GM19023 (cell line): Measurements from ENCODE around the gene ATN1.
A peak's percentile ranks its signal among the peaks of the same experiment; 100 is the strongest.
"Not testable (repeated sequence)": the region's sequence is repeated elsewhere in the genome, so short reads cannot be mapped to it uniquely, and the experiment has no call there.

Experiments
- ATAC-seq: cut with Tn5 transposase; IDR thresholded peaks from one replicate; pipeline ENCODE4 v1.9.1; 2021; ENCODE audit warnings: mild to moderate bottlenecking, moderate library complexity; ENCODE audit not compliant: unreplicated experiment

Gene ATN1

DNA sequence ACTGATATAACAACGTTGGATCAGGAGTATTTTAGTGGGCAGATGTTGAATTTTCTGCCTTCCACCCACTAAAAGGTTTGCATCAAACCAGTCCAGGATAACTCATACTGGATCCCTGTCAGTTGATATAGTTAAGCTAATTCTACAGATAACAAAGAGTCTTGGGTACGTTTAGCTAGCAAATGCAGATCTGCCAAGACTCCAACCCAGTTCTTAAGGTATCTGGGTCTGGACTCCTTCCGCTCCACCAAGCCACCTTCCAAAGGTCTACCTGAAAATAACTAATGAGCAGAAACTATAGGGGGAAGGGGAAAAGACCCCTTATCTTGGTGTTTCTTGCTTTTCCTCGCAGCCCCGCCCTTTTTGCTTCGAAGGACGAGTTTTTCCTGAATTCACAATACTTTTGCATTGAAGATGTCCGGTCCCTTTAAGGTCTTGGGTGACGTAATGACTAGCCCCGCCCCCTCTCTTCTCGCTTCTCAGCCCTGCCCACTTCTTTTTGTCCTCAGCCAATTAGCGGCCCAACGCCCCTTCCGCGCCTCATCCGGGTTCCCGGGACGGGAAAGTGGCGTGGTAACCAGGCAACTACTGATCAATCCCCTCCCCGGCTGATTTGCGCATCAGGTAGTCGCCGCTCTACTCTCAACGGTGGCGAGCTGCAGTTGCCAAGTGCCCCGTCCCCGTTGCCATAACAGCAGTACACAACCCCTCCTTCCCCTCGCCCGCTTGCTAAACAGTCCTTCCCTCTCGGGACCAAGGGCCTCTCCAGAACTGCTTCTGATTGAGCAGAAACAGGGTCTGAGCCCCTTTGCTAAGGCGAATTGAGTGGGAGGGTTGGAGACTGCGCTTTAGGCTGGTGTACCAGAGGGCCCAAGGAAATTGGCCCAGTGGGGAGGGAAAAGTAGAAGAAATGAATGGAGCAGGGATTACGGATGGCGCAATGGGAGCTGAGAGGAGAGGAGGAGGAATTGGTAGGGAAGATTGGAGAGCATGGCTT is 23.2 kb upstream of the ATN1 start, which contains the start of gene LRRC23:
Gene LRRC23 (plus strand): TSS at position 543 of the 997 bp plus-strand sequence. CDS start 812 bp downstream, outside the sequence.
- ATAC-seq, result peak; percentile 98

DNA sequence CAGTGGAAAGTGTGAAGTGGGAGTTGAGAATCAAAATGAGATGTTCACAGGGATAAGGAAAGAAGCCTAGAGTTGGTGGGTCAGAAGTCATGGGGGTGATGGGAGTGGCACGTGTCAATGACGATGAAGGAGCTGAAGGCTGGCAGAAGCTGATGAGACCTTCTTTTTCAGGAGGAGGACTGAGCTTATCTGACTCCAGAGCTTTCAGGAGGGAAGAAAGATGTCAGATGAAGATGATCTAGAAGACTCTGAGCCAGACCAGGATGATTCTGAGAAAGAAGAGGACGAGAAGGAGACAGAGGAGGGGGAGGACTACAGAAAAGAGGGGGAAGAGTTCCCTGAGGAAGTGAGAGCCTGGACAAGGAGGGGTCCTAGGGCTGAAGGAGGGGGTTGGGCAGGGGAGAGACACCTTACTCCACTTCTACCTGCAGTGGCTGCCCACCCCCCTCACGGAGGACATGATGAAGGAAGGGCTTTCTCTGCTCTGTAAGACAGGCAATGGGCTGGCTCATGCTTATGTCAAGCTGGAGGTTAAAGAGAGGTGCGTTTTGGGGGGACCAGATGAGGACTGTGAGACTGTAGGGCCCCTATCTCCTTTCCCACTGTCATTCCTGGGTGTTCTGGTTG is 22.2 kb upstream of the ATN1 start:
- ATAC-seq, result no peak

GRCh38 chr12:6908141-6908540 is 19.6 kb upstream of the ATN1 start:
- ATAC-seq, result not testable (repeated sequence)

DNA sequence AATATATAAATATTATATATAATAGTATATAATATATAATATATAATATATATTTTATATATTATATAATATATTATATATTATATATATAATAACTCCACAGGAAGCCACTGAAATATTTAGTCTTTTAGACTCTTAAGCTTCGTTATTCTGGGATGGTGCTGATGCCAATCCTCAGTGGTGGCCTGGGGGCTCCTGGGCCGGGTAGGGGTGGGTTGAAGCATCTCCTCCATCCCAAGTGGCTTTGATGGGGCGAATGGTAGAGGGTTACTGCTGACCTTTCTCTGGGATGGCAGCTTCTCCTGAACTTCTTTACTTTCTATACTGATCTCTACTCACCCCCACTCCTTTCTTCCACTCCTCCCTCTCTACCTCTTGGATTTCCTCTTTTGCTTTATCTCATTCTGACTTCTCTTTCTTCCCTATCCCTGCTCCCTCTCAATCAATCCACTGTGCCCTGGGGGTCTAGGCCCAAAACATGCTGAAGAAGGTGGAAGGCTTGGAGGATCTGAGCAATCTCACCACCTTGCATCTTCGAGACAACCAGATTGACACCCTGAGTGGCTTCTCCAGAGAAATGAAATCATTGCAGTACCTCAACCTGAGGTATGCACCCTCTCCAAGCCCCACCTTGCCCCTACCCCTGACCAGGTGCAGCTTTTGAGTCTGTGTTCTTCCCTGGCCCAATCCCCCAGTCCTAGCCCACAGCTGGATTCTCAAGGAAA is 18.2 kb upstream of the ATN1 start:
- no peak for ATAC-seq

DNA sequence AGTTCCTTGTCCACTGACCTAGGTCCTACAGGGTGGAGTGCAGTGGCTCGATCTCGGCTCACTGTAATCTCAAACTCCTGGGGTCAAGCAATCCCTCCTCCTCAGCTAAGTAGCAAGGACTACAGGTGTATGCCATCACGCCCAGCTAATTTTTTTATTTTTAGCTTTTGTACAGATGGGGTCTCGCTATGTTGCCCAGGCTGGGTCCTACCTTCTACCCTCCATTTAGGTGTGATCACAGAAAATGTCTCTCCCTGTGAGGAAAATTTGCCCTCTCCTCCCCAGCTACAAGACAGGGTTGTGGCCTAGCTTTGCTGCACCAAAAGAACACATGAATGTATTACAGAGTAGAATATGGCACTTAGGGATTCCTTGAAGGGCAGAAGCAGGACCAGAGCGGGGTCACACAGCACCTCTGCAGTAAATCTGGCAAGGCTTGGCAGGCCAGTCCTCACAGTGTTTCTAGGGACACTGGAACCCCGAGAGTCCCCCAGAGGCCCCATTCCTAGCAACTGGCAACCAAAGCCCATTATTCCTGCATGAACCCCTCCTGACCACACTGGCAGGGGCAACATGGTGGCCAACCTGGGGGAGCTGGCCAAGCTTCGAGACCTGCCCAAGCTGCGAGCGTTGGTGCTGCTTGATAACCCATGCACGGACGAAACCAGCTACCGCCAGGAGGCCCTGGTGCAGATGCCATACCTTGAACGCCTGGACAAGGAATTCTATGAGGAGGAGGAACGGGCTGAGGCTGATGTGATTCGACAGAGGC is 15.4 kb upstream of the ATN1 start:
- ATAC-seq, result no peak

GRCh38 chr12:6914246-6914946 is 13.4 kb upstream of the ATN1 start, which contains the start of gene ENO2:
TSS of gene ENO2 (plus strand) at chr12:6914580. CDS start at chr12:6915833, 1,253 bp downstream.
- peak; percentile 84 for ATAC-seq

- no peak for ATAC-seq
Observed at GRCh38 chr12:6914947-6915788, 12.6 kb upstream of the ATN1 start.

- no peak for ATAC-seq
Observed at GRCh38 chr12:6915789-6916285, 11.9 kb upstream of the ATN1 start.

GRCh38 chr12:6916426-6917200 is 11.1 kb upstream of the ATN1 start:
- no peak for ATAC-seq

GRCh38 chr12:6917491-6918231 is 10.1 kb upstream of the ATN1 start:
- ATAC-seq, result no peak

DNA sequence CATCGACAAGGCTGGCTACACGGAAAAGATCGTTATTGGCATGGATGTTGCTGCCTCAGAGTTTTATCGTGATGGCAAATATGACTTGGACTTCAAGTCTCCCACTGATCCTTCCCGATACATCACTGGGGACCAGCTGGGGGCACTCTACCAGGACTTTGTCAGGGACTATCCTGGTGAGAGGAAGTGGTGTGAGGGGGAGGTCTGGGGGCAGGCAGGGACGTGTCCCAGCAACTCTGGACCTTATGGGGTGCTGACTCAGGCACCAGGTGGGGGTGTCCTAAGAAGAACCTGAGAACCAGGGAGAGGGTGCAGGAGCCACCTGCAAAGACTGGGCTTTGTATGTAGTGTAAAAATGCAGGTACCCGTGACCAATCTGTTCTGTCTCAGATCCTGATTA is 8.2 kb upstream of the ATN1 start:
- no peak for ATAC-seq

GRCh38 chr12:6921539-6921938 is 6.2 kb upstream of the ATN1 start:
- no peak for ATAC-seq

DNA sequence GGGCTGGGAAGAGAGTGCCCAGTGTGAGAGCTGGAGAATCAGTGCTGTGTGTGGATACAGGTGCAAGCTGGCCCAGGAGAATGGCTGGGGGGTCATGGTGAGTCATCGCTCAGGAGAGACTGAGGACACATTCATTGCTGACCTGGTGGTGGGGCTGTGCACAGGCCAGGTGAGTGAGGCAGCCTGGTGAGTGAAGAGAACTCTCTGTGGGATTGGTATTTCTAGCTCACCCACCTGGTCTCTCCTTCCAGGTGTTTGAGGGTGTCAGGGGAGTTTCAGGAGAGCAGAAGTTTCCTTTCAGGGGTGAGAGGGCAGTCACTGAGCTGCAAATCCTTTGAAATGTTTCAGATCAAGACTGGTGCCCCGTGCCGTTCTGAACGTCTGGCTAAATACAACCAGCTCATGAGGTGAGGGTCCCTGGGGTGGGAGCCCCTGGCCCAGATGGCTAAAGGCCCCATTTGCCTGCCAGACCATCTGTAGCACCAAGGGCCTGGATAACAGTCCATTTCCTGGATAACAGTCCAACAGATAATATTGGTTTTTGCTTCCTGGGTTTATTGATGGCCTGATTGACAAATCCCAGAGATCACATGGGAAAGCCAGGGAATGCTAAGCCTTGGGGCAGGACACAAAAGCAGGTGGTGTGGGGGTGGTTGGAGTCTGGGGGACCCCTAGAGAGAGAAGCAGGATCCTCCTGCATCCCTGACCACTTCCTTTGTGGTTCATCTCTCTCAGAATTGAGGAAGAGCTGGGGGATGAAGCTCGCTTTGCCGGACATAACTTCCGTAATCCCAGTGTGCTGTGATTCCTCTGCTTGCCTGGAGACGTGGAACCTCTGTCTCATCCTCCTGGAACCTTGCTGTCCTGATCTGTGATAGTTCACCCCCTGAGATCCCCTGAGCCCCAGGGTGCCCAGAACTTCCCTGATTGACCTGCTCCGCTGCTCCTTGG is 5.5 kb upstream of the ATN1 start:
- ATAC-seq, result no peak

DNA sequence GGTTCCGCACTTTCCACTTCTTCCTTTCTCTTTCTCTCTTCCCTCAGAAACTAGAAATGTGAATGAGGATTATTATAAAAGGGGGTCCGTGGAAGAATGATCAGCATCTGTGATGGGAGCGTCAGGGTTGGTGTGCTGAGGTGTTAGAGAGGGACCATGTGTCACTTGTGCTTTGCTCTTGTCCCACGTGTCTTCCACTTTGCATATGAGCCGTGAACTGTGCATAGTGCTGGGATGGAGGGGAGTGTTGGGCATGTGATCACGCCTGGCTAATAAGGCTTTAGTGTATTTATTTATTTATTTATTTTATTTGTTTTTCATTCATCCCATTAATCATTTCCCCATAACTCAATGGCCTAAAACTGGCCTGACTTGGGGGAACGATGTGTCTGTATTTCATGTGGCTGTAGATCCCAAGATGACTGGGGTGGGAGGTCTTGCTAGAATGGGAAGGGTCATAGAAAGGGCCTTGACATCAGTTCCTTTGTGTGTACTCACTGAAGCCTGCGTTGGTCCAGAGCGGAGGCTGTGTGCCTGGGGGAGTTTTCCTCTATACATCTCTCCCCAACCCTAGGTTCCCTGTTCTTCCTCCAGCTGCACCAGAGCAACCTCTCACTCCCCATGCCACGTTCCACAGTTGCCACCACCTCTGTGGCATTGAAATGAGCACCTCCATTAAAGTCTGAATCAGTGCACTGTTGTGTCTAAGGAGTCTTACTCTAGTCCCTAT is 4.6 kb upstream of the ATN1 start:
- no peak for ATAC-seq

DNA sequence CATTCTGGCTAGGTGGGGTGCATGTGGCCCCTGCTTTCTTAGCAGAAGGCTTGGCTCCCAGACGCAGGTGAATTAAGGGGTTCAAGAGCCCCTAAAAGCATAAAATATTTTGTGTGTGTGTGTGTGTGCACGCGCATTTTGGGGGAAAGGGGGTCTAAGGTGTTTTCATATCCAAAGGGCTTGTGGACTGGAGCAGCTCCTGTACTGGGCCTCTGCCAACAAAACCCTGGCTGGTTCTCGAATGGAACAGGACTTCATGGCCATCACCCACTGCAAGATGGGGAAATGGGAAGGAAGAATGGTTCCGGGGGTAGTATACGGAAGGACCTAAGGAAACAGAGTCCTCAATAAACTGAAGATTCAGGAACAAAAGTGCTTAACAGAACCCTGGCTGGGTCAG is 3.9 kb upstream of the ATN1 start:
- no peak for ATAC-seq

GRCh38 chr12:6925239-6925539 is 2.6 kb upstream of the ATN1 start:
- ATAC-seq, result no peak
